Naive B cell (primary cell): ENCODE data around the gene ARHGAP21. TPM values are rescaled to one million over a fixed set of nuclear protein-coding genes. Genes with fewer than 3 reads are reported as not detected.

Experiments used
- ATAC-seq, 2 donors: fragments of 150-1000 bp; cut with Tn5 transposase; 2 replicates each; pipeline ENCODE4 v1.10.0; 2021; ENCODE audit warnings: low read depth in 2 of 2, mild to moderate bottlenecking in 2 of 2, moderate library complexity in 2 of 2
- DNase-seq: peaks from one replicate; pipeline ENCODE4 v3.0.0; 2022
- H3K27ac Mint-ChIP-seq, 6 donors: one replicate each; pipeline ENCODE4 v1.8.0; 2020 to 2022; ENCODE audit warnings: mild to moderate bottlenecking in 6 of 6, mixed read lengths in 6 of 6, moderate library complexity in 5 of 6, inconsistent platforms in 2 of 6
- H3K27me3 Mint-ChIP-seq, 3 donors: one replicate each; pipeline ENCODE4 v1.8.0; 2021 to 2022; ENCODE audit warnings: mixed read lengths in 3 of 3, mild to moderate bottlenecking in 1 of 3
- H3K36me3 Mint-ChIP-seq, 2 donors: one replicate each; pipeline ENCODE4 v1.8.0; 2020 to 2022; ENCODE audit warnings: mixed read lengths in 2 of 2, inconsistent platforms in 1 of 2, mild to moderate bottlenecking in 1 of 2
- H3K4me1 Mint-ChIP-seq, 3 donors: one replicate each; pipeline ENCODE4 v1.8.0; 2020 to 2022; ENCODE audit warnings: mixed read lengths in 3 of 3, inconsistent platforms in 1 of 3, mild to moderate bottlenecking in 1 of 3, moderate library complexity in 1 of 3
- H3K4me3 Mint-ChIP-seq, 8 donors: one replicate each; pipeline ENCODE4 v1.8.0; 2020 to 2022; ENCODE audit warnings: mild to moderate bottlenecking in 8 of 8, mixed read lengths in 8 of 8, moderate library complexity in 8 of 8, inconsistent platforms in 2 of 8
- H3K9me3 Mint-ChIP-seq, 7 donors: one replicate each; pipeline ENCODE4 v1.8.0; 2020 to 2022; ENCODE audit warnings: mixed read lengths in 7 of 7, mild to moderate bottlenecking in 5 of 7, inconsistent platforms in 2 of 7, moderate library complexity in 1 of 7
- polyA plus RNA-seq, 6 donors: library from polyadenylated mRNA; unstranded; fragments of 300-500 nt; fragmentation: Illumina TruSeq; gene quantifications; one replicate each; pipeline ENCODE4 v1.2.3, GENCODE V29; 2021; ENCODE audit warnings: low read depth in 6 of 6

ARHGAP21 gene
- polyA plus RNA-seq, 6 donors from 2014 or later, result 0.30 to 2.2 (median 0.56) TPM; not detected in 1

GRCh38 chr10:24541239-24541753, 182.4 kb downstream of the ARHGAP21 start:
- ATAC-seq (no peak), DNase-seq (no peak)
- no peaks in the 10 kb centered on the region for H3K36me3 Mint-ChIP-seq
- no peak overlapping the region for H3K27ac Mint-ChIP-seq
- H3K27me3 Mint-ChIP-seq, result peaks cover 0 to 3% (median 0%) of the 10 kb centered on the region in 3 donors
- H3K9me3 Mint-ChIP-seq, result peaks cover 0 to 6% (median 0%) of the 10 kb centered on the region in 7 donors
- H3K4me3 Mint-ChIP-seq, result no peak overlapping the region
- H3K4me1 Mint-ChIP-seq, result no peaks in the 10 kb centered on the region

GRCh38 chr10:24536636-24537035, 187.1 kb downstream of the ARHGAP21 start:
- ATAC-seq, result no peak

GRCh38 chr10:24533981-24534380, 189.7 kb downstream of the ARHGAP21 start:
- Mint-ChIP-seq H3K27ac (peak overlapping the region in 1 of 6 donors; percentile 35), H3K27me3 (peaks cover 0 to 4% (median 0%) of the 10 kb centered on the region in 3 donors), H3K4me1 (no peaks in the 10 kb centered on the region), H3K36me3 (no peaks in the 10 kb centered on the region), H3K4me3 (no peak overlapping the region), H3K9me3 (peaks cover 0 to 9% (median 0%) of the 10 kb centered on the region in 7 donors)
- ATAC-seq (no peak), DNase-seq (no peak)

More at GRCh38 chr10:24536636-24537035, 187.1 kb downstream of the ARHGAP21 start:
- peaks cover 0 to 9% (median 0%) of the 10 kb centered on the region in 7 donors for H3K9me3 Mint-ChIP-seq
- H3K27me3 Mint-ChIP-seq, result peaks cover 0 to 4% (median 0%) of the 10 kb centered on the region in 3 donors
- peak overlapping the region in 1 of 6 donors; percentile 34 for H3K27ac Mint-ChIP-seq
- H3K36me3 Mint-ChIP-seq, result no peaks in the 10 kb centered on the region
- H3K4me3 Mint-ChIP-seq, result no peak overlapping the region
- DNase-seq, result no peak
- H3K4me1 Mint-ChIP-seq, result no peaks in the 10 kb centered on the region

Other genes with a start within 250 kb of the ARHGAP21 start
- under 1 TPM in 3 of 6 donors, not detected in 3; 0.15 to 0.38 (median 0.32) TPM for gene PRTFDC1, start 228.7 kb upstream of the ARHGAP21 start, polyA plus RNA-seq